Cortex of kidney (tissue), 1 donor: ENCODE results near the gene SPAG5.

Experiments
- DNase-seq: peaks from one replicate; lab custom pipeline; 2025; lab: John Stamatoyannopoulos, UW

SPAG5 gene

GRCh38 chr17:28571361-28572122 lies 27.3 kb downstream of the SPAG5 start, which contains the start of gene PIGS:
PIGS (minus strand) TSS chr17:28571524; CDS start chr17:28571496, 28 bp downstream.
- peak; percentile 37 for DNase-seq

DNA sequence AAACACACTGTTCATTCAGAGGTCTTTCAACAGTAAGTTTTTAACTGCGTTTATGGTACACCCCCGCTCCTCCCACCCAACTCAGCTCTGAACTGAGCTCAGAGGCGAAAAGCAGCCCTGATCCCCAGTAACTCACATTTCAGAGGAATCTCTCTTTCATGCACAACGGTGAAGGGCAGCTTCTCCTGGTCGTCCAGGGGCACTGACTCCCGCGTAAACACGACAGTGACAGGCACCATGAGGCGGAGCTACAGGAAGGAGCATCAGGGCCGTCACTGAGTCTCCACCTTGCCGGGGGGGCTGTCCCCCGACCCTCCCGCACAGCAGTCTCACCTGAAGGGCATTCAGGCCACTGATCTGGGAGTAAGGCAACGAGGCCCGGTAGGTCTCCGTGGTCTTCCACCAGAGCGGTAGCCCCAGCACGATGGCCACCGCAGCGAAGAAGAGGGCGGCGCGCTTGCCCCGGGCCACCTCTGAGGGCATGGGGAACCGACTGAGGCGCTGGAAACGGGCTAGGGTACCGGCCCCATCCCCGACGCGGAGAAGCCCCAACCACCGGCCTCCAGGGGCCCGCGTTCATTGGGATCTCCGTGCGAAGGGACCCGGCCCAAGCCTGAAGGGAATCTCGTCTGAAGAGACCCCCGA lies 28.0 kb downstream of the SPAG5 start:
- no peak for DNase-seq

DNA sequence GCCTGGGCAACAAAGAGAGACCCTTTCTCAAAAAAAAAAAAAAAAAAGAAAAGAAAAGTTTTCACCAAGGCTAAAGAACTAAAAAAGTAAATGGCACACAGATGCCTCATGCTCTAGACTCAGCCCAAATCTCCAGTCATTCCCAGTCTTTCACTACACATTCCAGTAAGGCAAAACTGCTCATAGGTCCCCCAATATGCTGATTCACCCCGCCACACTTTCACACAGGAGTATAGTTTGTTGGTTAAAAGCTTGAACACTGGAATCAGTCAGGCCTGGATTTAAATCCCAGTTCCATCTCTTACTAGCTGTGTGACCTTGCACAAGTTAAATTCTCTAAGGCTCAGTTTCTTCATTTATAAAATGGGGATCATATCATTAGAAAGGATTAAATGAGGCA lies 29.4 kb downstream of the SPAG5 start:
- DNase-seq: no peak

GRCh38 chr17:28567604-28568003 lies 31.2 kb downstream of the SPAG5 start:
- DNase-seq: no peak

GRCh38 chr17:28563475-28563874 lies 35.4 kb downstream of the SPAG5 start:
- no peak for DNase-seq

- DNase-seq: no peak
Measured at GRCh38 chr17:28555022-28555421, 43.8 kb downstream of the SPAG5 start.

- no peak for DNase-seq
Measured at GRCh38 chr17:28554565-28554964, 44.3 kb downstream of the SPAG5 start.

DNA sequence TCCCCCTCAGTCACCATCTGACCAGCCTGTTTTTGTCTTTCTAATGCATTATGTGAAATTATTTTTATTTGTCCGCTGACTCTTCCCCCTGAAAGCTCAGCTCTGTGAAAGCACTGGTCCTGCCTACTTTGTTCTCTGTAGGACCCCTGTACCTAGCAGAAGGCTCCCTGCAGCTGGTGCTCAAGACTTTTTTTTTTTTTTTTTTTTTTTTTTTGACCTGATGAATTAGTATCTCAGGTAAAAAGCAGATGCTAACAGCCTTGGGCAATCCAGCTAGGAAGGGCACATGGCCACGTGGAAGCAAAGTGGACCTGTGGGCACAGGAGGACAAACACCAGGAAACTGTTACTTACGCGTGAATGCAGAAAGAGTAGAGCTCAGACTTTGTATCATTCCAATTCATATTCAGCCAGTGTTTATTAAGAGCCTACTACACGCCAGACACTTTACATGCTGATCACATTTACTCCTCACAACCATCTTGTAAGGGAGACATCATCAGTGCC lies 45.8 kb downstream of the SPAG5 start:
- DNase-seq: no peak

- no peak for DNase-seq
Measured at GRCh38 chr17:28552176-28552999, 46.4 kb downstream of the SPAG5 start, which contains the start of gene UNC119. UNC119 (minus strand) TSS chr17:28552624; CDS start chr17:28552557, 67 bp downstream.

- no peak for DNase-seq
Measured at GRCh38 chr17:28551421-28552175, 47.2 kb downstream of the SPAG5 start.

- DNase-seq: no peak
Measured at GRCh38 chr17:28550858-28551257, 48.0 kb downstream of the SPAG5 start.

DNA sequence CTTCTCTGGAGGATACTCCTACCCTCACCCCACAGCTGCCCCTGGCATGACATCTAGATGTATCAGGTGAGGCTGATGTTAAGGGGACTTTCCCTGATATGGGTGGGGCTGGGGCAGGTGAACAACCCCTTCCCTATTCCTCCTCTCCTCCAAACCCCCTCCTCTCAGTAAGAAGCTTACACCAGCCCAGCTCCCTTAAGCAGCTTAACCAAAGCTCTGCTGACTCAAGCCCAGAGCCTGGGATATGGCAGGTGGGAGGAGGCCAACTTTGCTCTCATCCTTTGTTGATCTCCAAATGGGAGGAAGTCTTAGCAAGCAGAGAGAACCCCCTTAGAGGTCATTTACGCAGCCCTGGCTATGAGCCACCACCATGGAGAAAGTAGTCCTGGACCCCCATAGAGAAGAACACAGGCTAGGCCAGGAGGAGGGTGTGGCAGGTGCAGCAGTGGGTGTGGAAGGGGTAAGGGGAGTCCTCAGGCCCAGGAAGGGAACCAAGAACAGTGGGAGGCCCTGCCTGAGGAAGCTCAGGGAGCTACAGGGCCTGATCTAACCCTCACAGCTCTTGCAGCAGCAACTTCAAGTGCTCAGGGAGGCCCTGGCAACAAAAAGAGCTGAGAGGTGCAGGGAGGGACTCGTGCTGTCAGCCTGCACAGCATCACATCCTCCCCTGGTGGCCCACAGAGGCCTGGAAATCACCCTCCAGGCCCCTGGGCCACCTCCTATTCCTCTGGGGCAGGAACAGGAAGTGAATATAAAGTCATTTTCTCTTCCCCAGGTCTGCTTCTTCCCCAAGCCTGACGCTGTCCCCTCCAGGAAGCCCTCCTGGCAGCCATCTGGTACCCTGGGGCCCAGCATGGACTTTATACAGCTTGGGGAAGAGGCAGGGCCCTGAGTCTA lies 49.3 kb downstream of the SPAG5 start:
- no peak for DNase-seq

- no peak for DNase-seq
Measured at GRCh38 chr17:28548417-28549130, 50.3 kb downstream of the SPAG5 start.

- no peak for DNase-seq
Measured at GRCh38 chr17:28547623-28548416, 51.0 kb downstream of the SPAG5 start.

DNA sequence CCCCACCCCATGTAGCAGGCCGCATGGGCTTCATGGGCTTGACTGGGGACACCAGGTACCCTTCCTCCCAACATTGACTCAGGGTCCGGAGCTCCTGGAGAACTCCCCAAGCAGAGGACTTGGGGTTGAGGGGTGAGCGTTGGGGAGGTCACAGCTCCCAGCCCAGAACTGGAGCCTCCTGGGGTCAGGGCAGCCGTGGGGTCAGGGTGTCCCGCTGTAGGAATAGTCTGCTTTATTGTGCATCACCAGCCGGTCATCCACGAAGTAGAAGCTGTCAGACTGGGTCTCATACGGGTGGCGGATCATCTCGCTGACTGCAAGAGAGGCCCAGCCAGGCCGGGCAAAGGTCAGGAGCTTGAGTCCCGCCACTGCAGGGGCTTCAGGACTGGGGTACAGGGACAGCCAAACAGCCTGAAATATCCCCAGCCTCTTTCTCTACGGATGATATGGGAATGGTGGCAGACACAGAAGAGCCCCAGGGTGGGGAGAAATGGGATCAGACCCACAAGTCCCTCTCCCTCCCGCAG lies 51.7 kb downstream of the SPAG5 start:
- no peak for DNase-seq

- no peak for DNase-seq
Measured at GRCh38 chr17:28545787-28546415, 52.9 kb downstream of the SPAG5 start.

- DNase-seq: no peak
Measured at GRCh38 chr17:28545141-28545503, 53.7 kb downstream of the SPAG5 start.

DNA sequence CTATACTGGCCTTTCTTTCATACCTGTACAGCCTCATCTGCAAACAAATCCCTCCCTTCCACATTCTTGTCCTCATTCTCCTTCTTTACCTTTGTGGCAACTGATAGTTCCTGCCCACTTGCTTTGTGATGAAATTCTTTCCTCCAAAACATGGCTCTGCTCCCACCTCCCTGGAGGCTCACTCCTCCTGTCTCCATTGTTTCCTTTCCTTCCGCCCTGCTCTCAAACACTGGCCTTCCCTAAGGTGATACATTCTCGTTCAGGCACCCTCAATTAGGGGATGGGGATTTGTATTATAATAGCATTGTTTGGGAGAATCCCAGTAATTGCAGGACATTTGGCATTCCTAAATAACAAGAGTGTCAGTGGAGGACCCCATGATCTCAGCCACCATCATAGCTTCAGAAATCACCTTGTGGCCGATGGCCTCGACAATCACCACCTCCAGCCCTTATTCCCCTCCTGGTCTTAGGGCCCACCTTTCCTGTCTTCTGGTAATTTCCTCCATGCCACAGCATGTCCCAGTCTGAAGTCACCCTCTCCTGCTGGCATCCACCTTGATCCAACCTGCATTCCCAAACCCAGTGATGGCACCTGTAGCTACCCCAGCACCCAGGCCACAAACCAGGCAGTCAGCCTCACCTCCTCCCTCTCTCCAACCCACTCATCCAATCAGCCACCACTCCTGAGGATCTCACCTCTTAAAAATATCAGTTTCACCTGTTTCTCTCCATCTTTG lies 54.3 kb downstream of the SPAG5 start:
- no peak for DNase-seq
